ENCODE measurements around the gene ZDHHC1.

ZDHHC1 gene

DNA sequence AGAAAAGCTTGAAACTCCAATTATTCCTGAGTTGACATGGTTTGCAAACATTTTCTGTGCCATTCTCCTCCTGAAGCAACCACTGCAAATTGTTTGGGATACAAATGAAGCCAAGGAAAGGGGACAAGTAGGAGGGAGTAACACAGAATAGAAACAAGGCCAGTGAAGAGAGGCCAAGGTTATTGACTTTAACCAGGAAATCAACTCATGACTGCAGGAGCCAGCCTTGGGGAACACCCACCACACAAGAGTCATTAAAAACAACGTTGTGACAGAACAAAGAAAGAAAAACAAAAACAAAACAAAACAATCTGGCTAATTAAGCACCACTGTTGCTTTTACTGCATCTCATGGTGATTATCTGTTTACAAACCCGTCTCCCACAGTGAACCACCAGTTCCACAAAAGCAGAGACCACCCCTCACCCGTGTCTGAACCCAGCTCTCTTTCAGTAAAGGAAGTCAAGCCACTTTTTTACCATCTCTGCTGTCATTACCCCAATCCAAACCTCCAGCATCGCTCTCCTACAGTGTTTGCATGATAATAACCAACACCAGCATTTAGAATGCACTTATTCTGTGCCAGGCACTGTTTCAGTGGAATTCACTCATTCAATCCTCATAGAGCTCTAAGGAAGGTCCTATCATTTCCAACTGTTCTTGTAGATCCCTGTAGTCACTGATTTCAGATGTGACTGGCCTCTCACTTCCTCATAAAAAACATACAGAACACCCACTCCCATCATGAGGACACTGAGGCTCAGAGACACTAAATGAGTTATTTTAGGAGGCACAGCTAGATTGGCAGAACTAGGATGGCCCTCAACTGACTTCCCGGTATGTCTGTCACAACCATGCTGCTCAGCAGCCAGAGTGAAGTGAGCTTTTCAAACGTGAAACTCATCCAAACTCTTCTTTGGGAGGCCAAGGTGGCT is 2.0 kb downstream of the ZDHHC1 start:
- Mint-ChIP-seq H3K4me1 (ENCODE audit: low read depth) (peaks cover 9% of the 10 kb centered on the region), H3K27me3 (peaks cover 19% of the 10 kb centered on the region), H3K9me3 (no peaks in the 10 kb centered on the region), H3K27ac (no peak overlapping the region), H3K36me3 (ENCODE audit: low read depth) (no peaks in the 10 kb centered on the region), H3K4me3 (no peak overlapping the region)

DNA sequence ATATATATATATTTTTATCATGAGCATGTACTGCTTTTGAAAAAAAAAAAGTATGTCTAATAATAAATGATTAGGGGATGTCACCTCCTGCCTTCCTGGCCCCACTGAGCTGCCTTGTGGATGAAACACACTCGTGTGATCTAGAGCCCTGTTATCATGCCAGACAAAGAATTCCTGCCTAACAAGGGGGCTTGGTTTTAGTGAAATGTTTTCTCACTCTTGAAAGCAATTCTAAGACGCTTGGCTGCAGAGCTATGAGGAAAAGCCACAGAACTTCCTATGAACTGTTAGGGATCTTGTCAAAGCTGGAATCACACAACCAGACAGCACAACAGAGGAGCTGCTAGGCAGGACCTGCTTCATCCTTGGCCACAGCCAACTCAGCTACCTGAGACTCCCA is 4.0 kb downstream of the ZDHHC1 start:
- H3K4me1 Mint-ChIP-seq (ENCODE audit: low read depth): peaks cover 9% of the 10 kb centered on the region
- peaks cover 15% of the 10 kb centered on the region for H3K27me3 Mint-ChIP-seq
- no peak overlapping the region for H3K27ac Mint-ChIP-seq
- no peak overlapping the region for H3K4me3 Mint-ChIP-seq
- no peaks in the 10 kb centered on the region for H3K36me3 Mint-ChIP-seq (ENCODE audit: low read depth)
- no peaks in the 10 kb centered on the region for H3K9me3 Mint-ChIP-seq

DNA sequence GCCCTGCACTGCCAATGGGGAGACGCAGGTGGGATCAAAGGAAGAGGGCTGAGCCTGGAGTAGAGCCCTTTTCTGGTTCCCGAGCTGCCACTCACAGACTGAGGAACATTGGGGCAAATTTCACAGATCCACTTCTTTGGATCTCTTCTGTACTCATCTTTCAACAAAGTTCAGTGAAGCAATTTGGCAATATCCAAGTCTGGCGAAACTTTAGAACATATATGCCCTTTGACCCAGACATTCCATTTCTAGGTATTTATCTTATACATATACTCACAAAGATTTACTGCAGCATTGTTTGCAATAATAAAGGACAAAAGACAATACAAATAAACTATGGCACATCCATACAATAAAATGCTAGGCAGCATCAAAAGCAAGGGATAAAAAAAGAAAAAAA is 4.9 kb downstream of the ZDHHC1 start:
- Mint-ChIP-seq H3K27ac (no peak overlapping the region), H3K27me3 (peaks cover 9% of the 10 kb centered on the region), H3K4me3 (no peak overlapping the region), H3K9me3 (no peaks in the 10 kb centered on the region), H3K4me1 (ENCODE audit: low read depth) (peaks cover 4% of the 10 kb centered on the region), H3K36me3 (ENCODE audit: low read depth) (no peaks in the 10 kb centered on the region)

DNA sequence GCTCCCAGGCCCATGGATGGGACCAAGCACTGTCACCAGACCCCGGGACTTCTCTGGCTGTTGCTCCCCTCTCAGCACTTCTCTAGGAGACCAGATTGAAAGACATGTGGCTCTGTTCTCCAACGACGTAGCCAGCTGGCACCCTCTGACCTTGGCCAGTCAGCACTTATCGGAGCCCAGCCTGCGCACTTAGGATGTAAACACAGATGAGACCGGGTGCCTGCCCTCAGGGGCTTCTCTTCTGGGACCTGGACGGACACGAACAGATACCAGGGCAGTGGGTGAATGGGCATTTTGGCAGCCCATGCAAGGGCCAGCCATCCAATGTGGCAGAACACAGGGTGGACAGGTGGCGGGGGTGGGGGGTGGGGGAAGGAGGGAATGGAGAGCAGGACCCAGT is 6.6 kb downstream of the ZDHHC1 start:
- no peaks in the 10 kb centered on the region for H3K4me1 Mint-ChIP-seq (ENCODE audit: low read depth)
- no peak overlapping the region for H3K4me3 Mint-ChIP-seq
- no peaks in the 10 kb centered on the region for H3K36me3 Mint-ChIP-seq (ENCODE audit: low read depth)
- no peaks in the 10 kb centered on the region for H3K9me3 Mint-ChIP-seq
- no peak overlapping the region for H3K27ac Mint-ChIP-seq
- H3K27me3 Mint-ChIP-seq: peaks cover 4% of the 10 kb centered on the region

DNA sequence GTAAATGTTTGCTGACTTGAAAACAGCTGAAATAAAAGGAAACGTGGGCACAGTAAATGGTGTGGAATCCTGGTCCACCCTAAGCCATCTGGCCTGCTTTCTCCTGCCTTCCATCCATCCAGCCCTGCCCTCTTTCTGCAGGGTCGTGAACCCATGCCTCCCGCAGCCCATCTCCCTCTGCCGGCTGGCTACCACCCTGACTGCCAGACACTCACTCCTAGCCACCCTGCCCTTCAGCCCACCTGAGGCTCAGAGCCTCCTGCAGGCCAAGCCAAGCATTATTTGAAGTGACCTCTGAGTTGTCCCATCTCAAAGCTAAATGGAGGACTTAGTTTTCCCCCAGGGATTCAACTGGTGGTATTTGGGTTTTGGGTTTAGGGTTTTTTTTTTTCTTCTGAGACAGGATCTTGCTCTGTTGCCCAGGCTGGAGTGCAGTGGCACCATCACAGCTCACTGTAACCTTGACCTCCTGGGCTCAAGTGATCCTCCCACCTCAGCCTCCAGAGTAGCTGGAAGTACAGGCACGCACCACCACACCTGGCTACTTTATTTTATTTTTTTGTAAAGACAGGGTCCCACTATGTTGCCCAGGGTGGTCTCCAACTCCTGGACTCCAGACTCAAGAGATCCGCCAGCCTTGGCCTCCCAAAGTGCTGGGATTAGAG is 8.4 kb downstream of the ZDHHC1 start:
- Mint-ChIP-seq H3K9me3 (no peaks in the 10 kb centered on the region), H3K27me3 (no peaks in the 10 kb centered on the region), H3K36me3 (ENCODE audit: low read depth) (no peaks in the 10 kb centered on the region), H3K27ac (no peak overlapping the region), H3K4me1 (ENCODE audit: low read depth) (no peaks in the 10 kb centered on the region), H3K4me3 (no peak overlapping the region)

DNA sequence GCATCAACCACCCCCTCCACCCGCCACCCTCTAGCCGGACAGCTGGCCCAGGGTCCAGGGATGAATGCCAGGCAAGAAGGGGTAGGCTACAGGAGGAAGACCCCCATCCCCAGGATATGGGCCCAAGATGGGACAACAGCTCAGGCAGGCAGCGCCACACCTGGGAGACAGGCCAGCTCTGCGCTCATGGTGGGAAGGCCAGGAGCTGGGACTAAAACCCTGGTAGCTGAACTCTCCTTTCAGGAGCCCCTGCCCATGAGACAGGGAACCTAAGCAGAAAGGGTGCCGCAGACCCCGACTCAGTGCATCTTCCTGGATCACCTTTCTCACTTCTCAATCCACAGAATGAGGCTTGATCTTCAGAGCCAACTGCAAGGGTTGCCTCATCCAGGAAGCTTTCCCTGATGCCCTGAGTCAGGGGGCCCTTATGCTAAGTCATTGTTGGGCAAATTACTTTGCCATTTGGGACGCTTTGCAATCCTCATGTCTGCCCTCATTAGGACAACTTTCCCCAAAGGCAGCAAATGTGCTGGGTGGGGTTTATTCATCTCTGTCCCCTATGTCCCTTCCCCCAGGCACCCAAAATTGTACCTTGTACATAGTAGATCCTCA is 9.0 kb downstream of the ZDHHC1 start:
- Mint-ChIP-seq H3K27ac (no peak overlapping the region), H3K4me1 (ENCODE audit: low read depth) (no peaks in the 10 kb centered on the region), H3K4me3 (no peak overlapping the region), H3K9me3 (no peaks in the 10 kb centered on the region), H3K36me3 (ENCODE audit: low read depth) (no peaks in the 10 kb centered on the region), H3K27me3 (no peaks in the 10 kb centered on the region)

DNA sequence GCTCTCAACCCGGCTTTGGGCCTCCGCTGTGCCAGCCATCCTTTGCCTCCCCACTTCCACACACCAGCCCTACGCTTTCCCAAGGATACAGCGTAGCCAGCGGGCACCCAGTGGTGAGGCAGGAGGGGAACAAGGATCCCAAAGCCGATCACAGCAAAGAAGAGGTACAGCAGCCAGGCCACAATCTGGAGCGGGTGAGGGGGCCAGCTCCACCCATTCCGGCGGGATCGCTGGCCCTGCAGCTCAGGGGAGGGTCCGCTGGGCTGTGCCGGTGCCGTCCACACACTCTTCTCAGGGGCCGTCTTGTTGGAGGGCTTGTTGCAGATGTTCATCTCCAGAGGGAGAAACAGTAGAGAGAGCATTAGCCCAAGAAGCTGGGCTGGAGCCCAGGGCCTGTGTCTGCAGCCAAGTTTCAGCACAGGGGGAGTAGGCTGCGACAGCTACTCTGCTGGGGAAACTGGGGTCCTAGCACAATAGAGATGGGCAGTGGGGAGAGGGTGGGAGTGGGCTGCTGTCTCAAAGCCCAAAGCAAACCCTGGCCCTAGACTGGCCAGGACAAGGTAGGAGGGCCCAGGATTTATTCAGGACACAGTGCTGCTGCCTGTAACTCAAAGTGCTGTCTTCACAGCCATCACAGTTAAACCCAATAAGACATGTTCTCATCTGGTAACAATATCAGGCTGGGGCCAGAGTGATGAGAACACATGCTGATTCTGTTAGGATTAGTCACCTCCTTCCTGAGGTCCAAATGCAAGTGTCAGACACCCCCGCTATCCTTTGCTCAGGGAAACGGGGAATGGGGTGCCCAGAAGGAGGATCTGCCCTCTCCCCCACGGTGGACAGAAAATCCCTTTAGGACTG is 9.9 kb downstream of the ZDHHC1 start:
- Mint-ChIP-seq H3K4me3 (no peak overlapping the region), H3K9me3 (no peaks in the 10 kb centered on the region), H3K27me3 (no peaks in the 10 kb centered on the region), H3K36me3 (ENCODE audit: low read depth) (no peaks in the 10 kb centered on the region), H3K27ac (no peak overlapping the region), H3K4me1 (ENCODE audit: low read depth) (no peaks in the 10 kb centered on the region)

DNA sequence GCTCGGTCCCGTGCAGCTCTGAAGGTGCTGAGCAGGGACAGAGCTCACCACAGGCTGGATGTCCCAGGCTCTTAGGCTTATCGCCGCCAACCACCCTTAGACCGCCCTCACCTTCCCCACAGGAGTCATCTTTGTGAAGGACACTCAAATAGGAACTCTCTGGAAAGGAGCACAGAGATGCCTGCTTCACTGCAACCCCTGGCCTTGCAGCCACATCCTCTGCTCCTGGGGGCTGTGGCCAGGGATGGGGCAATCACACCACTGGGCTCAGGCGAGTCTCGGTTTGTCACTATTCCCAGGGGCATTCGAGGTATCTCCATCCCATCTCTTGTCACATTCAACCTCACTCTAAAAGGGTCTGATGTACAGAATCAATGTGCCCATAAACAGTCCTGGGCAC is 10.9 kb downstream of the ZDHHC1 start:
- Mint-ChIP-seq H3K27ac (no peak overlapping the region), H3K9me3 (no peaks in the 10 kb centered on the region), H3K4me3 (no peak overlapping the region), H3K36me3 (ENCODE audit: low read depth) (no peaks in the 10 kb centered on the region), H3K4me1 (ENCODE audit: low read depth) (no peaks in the 10 kb centered on the region), H3K27me3 (no peaks in the 10 kb centered on the region)

DNA sequence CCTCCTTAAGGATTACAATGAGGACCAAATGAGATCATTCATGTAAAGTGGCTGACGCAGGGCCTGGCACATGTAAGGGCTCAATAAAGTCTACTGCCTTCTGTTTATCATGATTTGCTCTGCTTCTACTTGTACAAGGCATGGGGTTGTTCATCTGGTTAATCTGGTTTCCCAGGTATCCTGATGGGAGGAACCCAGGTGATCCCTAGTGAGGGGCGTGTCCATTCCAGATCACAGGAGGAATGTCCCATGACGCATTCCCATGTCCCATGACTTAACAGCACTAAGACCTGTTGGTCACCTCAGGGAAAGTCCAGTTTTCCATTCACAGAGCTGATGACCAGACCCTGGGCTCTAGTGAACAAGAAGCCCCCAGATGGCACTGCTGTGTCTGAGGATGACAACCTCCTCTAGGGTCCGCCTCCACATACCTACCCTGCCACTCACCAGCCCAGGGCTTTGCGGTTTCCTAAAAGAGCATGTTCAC is 11.5 kb downstream of the ZDHHC1 start:
- H3K9me3 Mint-ChIP-seq: no peaks in the 10 kb centered on the region
- H3K27ac Mint-ChIP-seq: no peak overlapping the region
- H3K36me3 Mint-ChIP-seq (ENCODE audit: low read depth): no peaks in the 10 kb centered on the region
- no peaks in the 10 kb centered on the region for H3K27me3 Mint-ChIP-seq
- H3K4me1 Mint-ChIP-seq (ENCODE audit: low read depth): no peaks in the 10 kb centered on the region
- no peak overlapping the region for H3K4me3 Mint-ChIP-seq

DNA sequence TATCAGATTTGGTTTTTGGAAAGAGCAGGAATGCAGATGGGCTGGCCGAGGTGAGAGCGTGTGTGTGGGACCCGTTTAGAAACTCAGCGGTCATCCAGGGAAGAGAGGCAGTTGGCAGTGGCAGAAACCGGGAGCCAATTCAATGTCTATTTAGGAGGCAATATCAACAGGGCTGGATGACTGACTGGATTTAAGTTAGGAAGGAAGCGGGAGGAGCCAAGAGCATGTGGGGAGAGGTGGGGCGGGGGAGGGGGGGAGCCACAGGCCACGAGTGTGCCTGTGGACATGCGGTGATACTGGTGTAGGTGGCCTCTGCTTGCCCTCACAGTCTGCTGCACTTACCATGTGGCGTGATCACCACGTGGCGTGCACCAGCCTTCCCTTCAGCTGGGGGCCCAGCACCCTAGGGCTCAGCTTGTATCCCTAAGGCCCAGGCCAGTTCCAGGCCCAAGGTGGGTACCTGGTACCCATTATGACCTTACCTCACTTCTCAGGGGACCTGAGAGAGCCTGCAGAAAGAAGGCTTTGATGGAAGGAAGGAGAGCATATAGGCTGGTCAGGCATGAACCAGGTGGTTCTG is 12.2 kb downstream of the ZDHHC1 start:
- Mint-ChIP-seq H3K27ac (no peak overlapping the region), H3K27me3 (no peaks in the 10 kb centered on the region), H3K4me3 (no peak overlapping the region), H3K4me1 (ENCODE audit: low read depth) (no peaks in the 10 kb centered on the region), H3K36me3 (ENCODE audit: low read depth) (no peaks in the 10 kb centered on the region), H3K9me3 (no peaks in the 10 kb centered on the region)

DNA sequence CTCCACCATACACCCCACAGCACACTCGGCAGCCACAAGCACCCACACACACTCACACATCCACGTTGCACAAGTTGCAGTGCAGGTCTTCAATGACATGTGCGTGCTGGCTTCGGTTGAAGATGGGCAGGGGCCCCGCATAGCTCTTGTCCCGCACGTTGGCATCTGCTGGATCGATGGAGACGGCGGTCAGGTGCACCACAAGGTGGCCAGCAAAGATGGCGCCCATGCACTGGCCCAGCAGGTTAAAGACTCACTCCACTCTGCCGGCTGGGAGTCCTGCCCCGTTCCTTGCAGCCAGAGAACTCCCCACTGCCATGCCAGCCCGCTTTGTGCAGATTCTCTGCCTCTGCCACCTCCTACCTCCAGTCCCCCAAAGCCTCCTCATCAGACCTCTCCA is 15.4 kb downstream of the ZDHHC1 start:
- H3K4me1 Mint-ChIP-seq (ENCODE audit: low read depth): no peaks in the 10 kb centered on the region
- no peaks in the 10 kb centered on the region for H3K9me3 Mint-ChIP-seq
- H3K27me3 Mint-ChIP-seq: peaks cover 4% of the 10 kb centered on the region
- H3K27ac Mint-ChIP-seq: no peak overlapping the region
- no peak overlapping the region for H3K4me3 Mint-ChIP-seq
- H3K36me3 Mint-ChIP-seq (ENCODE audit: low read depth): no peaks in the 10 kb centered on the region

DNA sequence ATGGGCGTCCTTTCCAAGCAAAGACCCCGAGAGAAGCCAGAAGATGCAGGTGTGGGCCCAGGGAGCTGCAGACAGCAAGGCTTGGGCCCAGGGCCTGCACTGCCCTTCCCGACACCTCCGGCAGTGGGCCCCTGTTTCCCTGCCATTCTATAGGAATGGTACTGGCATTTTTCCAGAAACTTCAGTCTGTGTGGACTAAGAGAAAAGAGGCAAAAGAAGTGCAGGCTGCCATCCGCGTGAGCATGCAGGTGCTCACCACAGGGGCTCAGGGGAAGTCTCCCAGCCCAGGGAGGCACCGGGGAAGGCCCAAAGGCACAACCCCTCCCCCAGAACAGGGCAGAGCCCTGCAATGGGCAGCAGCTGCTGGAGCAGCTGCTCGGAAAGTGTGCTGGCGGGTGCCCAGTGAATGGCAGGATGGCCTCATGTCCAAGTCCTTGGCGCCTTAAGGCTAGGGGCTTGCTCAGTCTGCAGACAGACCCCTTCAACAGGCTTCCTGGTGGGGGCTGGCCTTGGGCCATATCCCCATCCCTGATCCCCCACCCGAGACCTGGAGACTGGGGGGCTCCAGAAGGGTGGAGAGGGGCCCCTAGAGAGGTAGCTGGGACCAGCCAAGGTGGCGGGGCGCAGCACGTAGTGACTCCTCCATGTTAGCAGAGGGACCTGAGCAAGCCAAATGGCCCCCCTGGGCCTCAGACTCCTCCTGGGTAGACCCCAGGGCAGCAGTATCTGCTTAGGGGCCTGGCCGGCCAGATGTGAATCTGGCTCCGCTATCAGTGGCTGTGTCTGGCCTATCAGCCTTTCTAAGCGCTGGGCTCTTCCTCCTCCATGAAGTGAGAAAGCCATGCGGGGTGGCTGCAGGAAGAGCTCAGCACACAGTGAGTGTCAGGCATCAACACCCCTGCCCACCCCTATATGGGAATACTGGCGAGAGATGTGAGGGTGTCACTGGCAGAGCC is 16.2 kb downstream of the ZDHHC1 start:
- H3K4me1 Mint-ChIP-seq (ENCODE audit: low read depth): peaks cover 4% of the 10 kb centered on the region
- no peak overlapping the region for H3K4me3 Mint-ChIP-seq
- H3K36me3 Mint-ChIP-seq (ENCODE audit: low read depth): no peaks in the 10 kb centered on the region
- H3K9me3 Mint-ChIP-seq: no peaks in the 10 kb centered on the region
- H3K27ac Mint-ChIP-seq: no peak overlapping the region
- H3K27me3 Mint-ChIP-seq: peaks cover 12% of the 10 kb centered on the region

DNA sequence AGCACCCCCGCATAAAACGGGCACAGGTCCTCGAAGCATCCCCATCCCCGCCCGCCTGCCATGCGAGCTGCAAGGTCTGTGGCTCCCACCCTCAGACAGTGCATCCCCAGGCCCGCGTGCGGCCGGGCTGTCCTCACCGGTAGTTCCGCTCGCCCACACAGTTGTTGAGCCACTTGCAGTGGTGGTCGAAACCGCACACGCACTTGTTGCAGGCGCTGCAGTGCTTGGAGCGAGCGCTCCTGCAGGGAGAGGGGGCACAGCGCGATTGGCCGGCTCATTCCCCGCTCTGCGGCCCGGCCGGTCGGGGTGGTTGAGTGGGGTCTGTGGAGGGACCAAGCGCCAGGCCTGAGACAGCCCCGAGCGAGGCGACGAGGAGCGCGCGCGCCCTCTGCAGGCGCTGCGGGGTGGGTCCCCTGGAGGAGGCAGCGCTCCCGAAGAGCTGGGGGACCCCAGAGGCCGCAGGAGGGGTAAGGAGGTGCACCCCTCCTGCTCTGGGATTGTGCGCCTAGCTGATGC is 17.0 kb downstream of the ZDHHC1 start:
- H3K27ac Mint-ChIP-seq: no peak overlapping the region
- peaks cover 4% of the 10 kb centered on the region for H3K4me1 Mint-ChIP-seq (ENCODE audit: low read depth)
- no peak overlapping the region for H3K4me3 Mint-ChIP-seq
- H3K9me3 Mint-ChIP-seq: no peaks in the 10 kb centered on the region
- peaks cover 12% of the 10 kb centered on the region for H3K27me3 Mint-ChIP-seq
- no peaks in the 10 kb centered on the region for H3K36me3 Mint-ChIP-seq (ENCODE audit: low read depth)

Data from stimulated activated naive CD8-positive, alpha-beta T cell treated with anti-CD3 and anti-CD28 coated beads, Interleukin-15, Interleukin-2, amounts not matched to agents 100 ng/mL and 50 ng/mL, for 24 hours (primary cell).